Neural progenitor cell (in vitro differentiated cells): Measurements from ENCODE around the gene RUVBL1. TPM values are rescaled to one million over a fixed set of nuclear protein-coding genes. Genes with fewer than 3 reads are reported as not detected.

Experiments
- DNase-seq: peaks from one replicate; pipeline ENCODE4 v3.0.0-alpha.2; 2016; ENCODE audit warnings: low spot score
- H2AFZ ChIP-seq: fragments of 200-600 bp; sonication (generic); replicated peaks from 2 replicates; pipeline ENCODE4 v1.6.1; 2016; ENCODE audit warnings: antibody characterized with exemption
- H3F3A ChIP-seq: fragments of 200-600 bp; sonication (generic); 2 replicates; pipeline ENCODE4 v1.6.1; 2016; ENCODE audit warnings: antibody characterized with exemption, low read depth
- H3K27ac ChIP-seq: fragments of 200-600 bp; sonication (generic); 2 replicates; pipeline ENCODE4 v1.5.1; 2016; ENCODE audit warnings: mild to moderate bottlenecking
- H3K27me3 ChIP-seq: fragments of 200-600 bp; sonication (generic); 2 replicates; pipeline ENCODE4 v1.6.1; 2016; ENCODE audit warnings: mild to moderate bottlenecking, moderate library complexity
- H3K36me3 ChIP-seq: fragments of 200-600 bp; sonication (generic); 2 replicates; pipeline ENCODE4 v1.5.1; 2016
- H3K4me1 ChIP-seq: fragments of 200-600 bp; sonication (generic); 2 replicates; pipeline ENCODE4 v1.6.1; 2016; ENCODE audit warnings: mixed run types
- H3K4me2 ChIP-seq: fragments of 200-600 bp; sonication (generic); 2 replicates; pipeline ENCODE4 v1.6.1; 2016
- H3K4me3 ChIP-seq: fragments of 200-600 bp; sonication (generic); 2 replicates; pipeline ENCODE4 v1.5.1; 2016
- H3K79me2 ChIP-seq: fragments of 200-600 bp; sonication (generic); 2 replicates; pipeline ENCODE4 v1.6.1; 2016; ENCODE audit warnings: low read depth
- H3K9ac ChIP-seq: fragments of 200-600 bp; sonication (generic); 2 replicates; pipeline ENCODE4 v1.6.1; 2016
- H3K9me3 ChIP-seq: fragments of 200-600 bp; sonication (generic); 2 replicates; pipeline ENCODE4 v1.5.1; 2016; ENCODE audit warnings: low read depth
- H4K20me1 ChIP-seq: fragments of 200-600 bp; sonication (generic); 2 replicates; pipeline ENCODE4 v1.6.1; 2016; ENCODE audit warnings: low read depth
- H3K27ac Mint-ChIP-seq: 3 replicates; pipeline ENCODE4 v1.8.0; 2021; ENCODE audit warnings: mixed read lengths
- H3K27me3 Mint-ChIP-seq: 2 replicates; pipeline ENCODE4 v1.8.0; 2022; ENCODE audit warnings: low read depth, mild to moderate bottlenecking, inconsistent platforms, moderate library complexity, mixed read lengths; ENCODE audit not compliant: insufficient read depth
- H3K36me3 Mint-ChIP-seq: 3 replicates; pipeline ENCODE4 v1.8.0; 2021; ENCODE audit warnings: mixed read lengths
- H3K4me1 Mint-ChIP-seq: 3 replicates; pipeline ENCODE4 v1.8.0; 2021; ENCODE audit warnings: mixed read lengths
- H3K4me3 Mint-ChIP-seq: 3 replicates; pipeline ENCODE4 v1.8.0; 2021; ENCODE audit warnings: mild to moderate bottlenecking, moderate library complexity, mixed read lengths
- H3K9me3 Mint-ChIP-seq: 3 replicates; pipeline ENCODE4 v1.8.0; 2020; ENCODE audit warnings: mixed read lengths
- CTCF ChIP-seq: fragments of 200-600 bp; sonication (generic); IDR thresholded peaks from 2 replicates; pipeline ENCODE4 v1.5.1; 2017; ENCODE audit warnings: antibody characterized with exemption, mild to moderate bottlenecking
- EZH2 ChIP-seq: fragments of 200-600 bp; sonication (generic); IDR thresholded peaks from 2 replicates; pipeline ENCODE4 v1.6.1; 2017; ENCODE audit warnings: antibody characterized with exemption, mild to moderate bottlenecking, moderate library complexity
- EZH2phosphoT487 ChIP-seq: fragments of 200-600 bp; sonication (generic); IDR thresholded peaks from 2 replicates; pipeline ENCODE4 v1.6.1; 2017; ENCODE audit warnings: antibody characterized with exemption
- total RNA-seq: library from RNA; depleted of rRNA; stranded (reverse); fragments of >200 nt; gene quantifications from 2 replicates; pipeline ENCODE4 v1.2.3, GENCODE V29; 2015; ENCODE audit warnings: low replicate concordance

RUVBL1 gene
- total RNA-seq, 1 donor from 2014 or later, result 110 TPM

- Histone ChIP-seq H3K27ac (no peak overlapping the region), H3K4me3 (no peak overlapping the region), H3K4me1 (no peaks in the 10 kb centered on the region), H3K9me3 (no peaks in the 10 kb centered on the region), H3K36me3 (no peaks in the 10 kb centered on the region), H2AFZ (no peak overlapping the region), H3K27me3 (no peaks in the 10 kb centered on the region), H3K4me2 (no peak overlapping the region), H3K9ac (no peak overlapping the region), H3K79me2 (no peaks in the 10 kb centered on the region), H3F3A (no peaks in the 10 kb centered on the region), H4K20me1 (peaks cover 4% of the 10 kb centered on the region)
- Mint-ChIP-seq H3K27me3 (peaks cover 3% of the 10 kb centered on the region), H3K4me3 (no peak overlapping the region), H3K9me3 (no peaks in the 10 kb centered on the region), H3K36me3 (peaks cover 20% of the 10 kb centered on the region), H3K27ac (no peak overlapping the region), H3K4me1 (no peaks in the 10 kb centered on the region)
- peak; percentile 16 for DNase-seq
- no peak for TF ChIP-seq EZH2
- TF ChIP-seq EZH2phosphoT487, result no peak
- no peak for TF ChIP-seq CTCF
Observed at GRCh38 chr3:128083396-128083795, 40.2 kb downstream of the RUVBL1 start.

GRCh38 chr3:128082546-128082945, 41.1 kb downstream of the RUVBL1 start:
- Mint-ChIP-seq H3K27ac (no peak overlapping the region), H3K27me3 (peaks cover 5% of the 10 kb centered on the region), H3K4me3 (no peak overlapping the region), H3K4me1 (no peaks in the 10 kb centered on the region), H3K9me3 (no peaks in the 10 kb centered on the region), H3K36me3 (peaks cover 20% of the 10 kb centered on the region)
- DNase-seq, result no peak
- Histone ChIP-seq H2AFZ (no peak overlapping the region), H3K9me3 (no peaks in the 10 kb centered on the region), H3K4me1 (peaks cover 2% of the 10 kb centered on the region), H4K20me1 (peaks cover 11% of the 10 kb centered on the region), H3K4me2 (no peak overlapping the region), H3F3A (no peaks in the 10 kb centered on the region), H3K27ac (no peak overlapping the region), H3K79me2 (no peaks in the 10 kb centered on the region), H3K27me3 (peaks cover 5% of the 10 kb centered on the region), H3K4me3 (no peak overlapping the region), H3K36me3 (no peaks in the 10 kb centered on the region), H3K9ac (no peak overlapping the region)
- TF ChIP-seq EZH2phosphoT487 (no peak), EZH2 (no peak), CTCF (no peak)

GRCh38 chr3:128081846-128082245, 41.8 kb downstream of the RUVBL1 start:
- Mint-ChIP-seq H3K36me3 (peaks cover 20% of the 10 kb centered on the region), H3K4me1 (no peaks in the 10 kb centered on the region), H3K27me3 (peaks cover 8% of the 10 kb centered on the region), H3K4me3 (no peak overlapping the region), H3K27ac (no peak overlapping the region), H3K9me3 (no peaks in the 10 kb centered on the region)
- Histone ChIP-seq H3K27ac (no peak overlapping the region), H4K20me1 (peaks cover 17% of the 10 kb centered on the region), H3K4me1 (peaks cover 8% of the 10 kb centered on the region), H3K36me3 (no peaks in the 10 kb centered on the region), H3F3A (no peaks in the 10 kb centered on the region), H3K27me3 (peaks cover 12% of the 10 kb centered on the region), H3K4me3 (no peak overlapping the region), H3K4me2 (no peak overlapping the region), H2AFZ (no peak overlapping the region), H3K9me3 (no peaks in the 10 kb centered on the region), H3K9ac (no peak overlapping the region), H3K79me2 (no peaks in the 10 kb centered on the region)
- DNase-seq, result no peak
- TF ChIP-seq EZH2phosphoT487 (no peak), CTCF (no peak), EZH2 (no peak)
